Hippocampal formation (tissue), 2 donors: ENCODE data around the gene PFN4.
"Not testable (repeated sequence)": the region's sequence is repeated elsewhere in the genome, so short reads cannot be mapped to it uniquely, and the experiment has no call there.

ENCODE experiments used
- DNase-seq, 2 donors: peaks; one replicate each; lab custom pipeline; 2025; lab: John Stamatoyannopoulos, UW

The PFN4 gene

GRCh38 chr2:24111407-24111901, 11.7 kb downstream of the PFN4 start:
- no peak for DNase-seq

GRCh38 chr2:24110660-24111303, 12.4 kb downstream of the PFN4 start:
- no peak for DNase-seq

- DNase-seq = not testable (repeated sequence)
Observed at GRCh38 chr2:24109431-24109830, 13.7 kb downstream of the PFN4 start.

GRCh38 chr2:24107336-24107735, 15.8 kb downstream of the PFN4 start:
- no peak for DNase-seq

- DNase-seq = no peak
Observed at GRCh38 chr2:24106786-24107185, 16.3 kb downstream of the PFN4 start.

GRCh38 chr2:24105816-24106215, 17.3 kb downstream of the PFN4 start:
- no peak for DNase-seq

GRCh38 chr2:24104906-24105305, 18.2 kb downstream of the PFN4 start:
- no peak for DNase-seq

- DNase-seq = no peak
Observed at GRCh38 chr2:24104110-24104650, 19.0 kb downstream of the PFN4 start.

- no peak for DNase-seq
Observed at GRCh38 chr2:24102677-24103076, 20.5 kb downstream of the PFN4 start.

GRCh38 chr2:24101992-24102391, 21.1 kb downstream of the PFN4 start:
- DNase-seq = no peak

- not testable (repeated sequence) for DNase-seq
Observed at GRCh38 chr2:24100732-24101131, 22.4 kb downstream of the PFN4 start.

GRCh38 chr2:24095171-24095677, 27.9 kb downstream of the PFN4 start:
- not testable (repeated sequence) for DNase-seq

GRCh38 chr2:24093270-24093669, 29.9 kb downstream of the PFN4 start:
- not testable (repeated sequence) for DNase-seq

GRCh38 chr2:24088821-24089359, 34.2 kb downstream of the PFN4 start:
- DNase-seq = no peak

GRCh38 chr2:24087032-24087431, 36.1 kb downstream of the PFN4 start:
- no peak for DNase-seq

- DNase-seq = no peak
Observed at GRCh38 chr2:24086241-24086640, 36.9 kb downstream of the PFN4 start.

- DNase-seq = no peak
Observed at GRCh38 chr2:24085200-24085489, 38.0 kb downstream of the PFN4 start.

GRCh38 chr2:24084386-24085199, 38.5 kb downstream of the PFN4 start, which contains the start of gene TP53I3:
TP53I3 (minus strand) TSS chr2:24084834; CDS start chr2:24084326, 508 bp downstream.
- DNase-seq = peak; percentile 69 to 83

- no peak for DNase-seq
Observed at GRCh38 chr2:24083567-24084385, 39.4 kb downstream of the PFN4 start.

- DNase-seq = no peak
Observed at GRCh38 chr2:24082787-24083566, 40.2 kb downstream of the PFN4 start.

- no peak for DNase-seq
Observed at GRCh38 chr2:24080701-24081100, 42.4 kb downstream of the PFN4 start.
